NT2/D1 (cell line): ENCODE data around the gene PLXNA2.

ENCODE experiments used
- DNase-seq: peaks from one replicate; pipeline ENCODE4 v3.0.0-alpha.2; 2011; ENCODE audit warnings: low read depth, low spot score
- H3K27me3 ChIP-seq: 2 replicates; pipeline ENCODE4 v1.6.0; 2011; ENCODE audit warnings: mild to moderate bottlenecking; ENCODE audit not compliant: insufficient read length, insufficient read depth
- H3K36me3 ChIP-seq: 2 replicates; pipeline ENCODE4 v1.6.1; 2011; ENCODE audit warnings: mild to moderate bottlenecking, low read length, mixed read lengths; ENCODE audit not compliant: insufficient read depth, insufficient read length
- H3K4me1 ChIP-seq: 2 replicates; pipeline ENCODE4 v1.5.1; 2011; ENCODE audit not compliant: insufficient read depth, insufficient read length
- H3K4me3 ChIP-seq: 2 replicates; pipeline ENCODE4 v1.5.1; 2011; ENCODE audit warnings: low read depth; ENCODE audit not compliant: insufficient read length
- H3K9ac ChIP-seq: 2 replicates; pipeline ENCODE4 v1.6.0; 2011; ENCODE audit warnings: low read depth; ENCODE audit not compliant: insufficient read length
- H3K9me3 ChIP-seq: 2 replicates; pipeline ENCODE4 v1.5.1; 2011; ENCODE audit warnings: mild to moderate bottlenecking, low read length; ENCODE audit not compliant: insufficient read depth
- SUZ12 ChIP-seq: IDR thresholded peaks from 2 replicates; pipeline ENCODE4 v1.6.1; 2011; ENCODE audit not compliant: insufficient read length, insufficient read depth; ENCODE audit errors: extremely low read depth
- YY1 ChIP-seq: IDR thresholded peaks from 2 replicates; pipeline ENCODE4 v1.6.1; 2011; ENCODE audit not compliant: insufficient read length, insufficient read depth
- ZNF274 ChIP-seq: IDR thresholded peaks from 2 replicates; pipeline ENCODE4 v1.6.1; 2011; ENCODE audit warnings: mild to moderate bottlenecking, low read depth, low read length

Gene PLXNA2

DNA sequence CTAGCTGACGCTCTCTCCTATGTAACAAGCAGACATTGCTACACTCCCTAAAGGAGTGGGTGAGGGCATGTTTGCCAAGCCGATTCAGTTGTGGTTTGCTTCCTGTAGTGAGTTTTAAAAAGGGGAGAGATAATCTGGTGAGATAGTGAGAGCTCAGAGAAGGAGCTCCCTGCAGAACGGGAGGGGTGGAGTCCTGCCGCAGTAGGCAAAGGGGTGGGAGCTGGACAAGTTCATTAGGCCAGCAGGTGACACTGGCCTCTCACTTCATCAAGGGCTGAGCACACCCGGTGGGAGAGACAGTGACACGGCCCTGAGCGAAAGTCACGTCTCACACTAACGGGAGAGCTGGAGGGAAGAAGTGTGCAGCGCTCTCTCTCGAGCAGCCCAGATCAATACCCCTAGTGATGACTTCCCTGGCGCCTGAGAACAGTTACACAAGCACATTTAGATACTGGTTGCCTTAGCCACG, 189.2 kb downstream of the PLXNA2 start:
- H3K9me3 ChIP-seq, result no peaks in the 10 kb centered on the region
- H3K4me1 ChIP-seq, result peaks cover 20% of the 10 kb centered on the region
- H3K27me3 ChIP-seq, result no peaks in the 10 kb centered on the region
- DNase-seq, result no peak
- peaks cover 20% of the 10 kb centered on the region for H3K36me3 ChIP-seq
- H3K9ac ChIP-seq, result no peak overlapping the region
- no peak overlapping the region for H3K4me3 ChIP-seq
- TF ChIP-seq ZNF274 (no peak), SUZ12 (no peak), YY1 (no peak)

DNA sequence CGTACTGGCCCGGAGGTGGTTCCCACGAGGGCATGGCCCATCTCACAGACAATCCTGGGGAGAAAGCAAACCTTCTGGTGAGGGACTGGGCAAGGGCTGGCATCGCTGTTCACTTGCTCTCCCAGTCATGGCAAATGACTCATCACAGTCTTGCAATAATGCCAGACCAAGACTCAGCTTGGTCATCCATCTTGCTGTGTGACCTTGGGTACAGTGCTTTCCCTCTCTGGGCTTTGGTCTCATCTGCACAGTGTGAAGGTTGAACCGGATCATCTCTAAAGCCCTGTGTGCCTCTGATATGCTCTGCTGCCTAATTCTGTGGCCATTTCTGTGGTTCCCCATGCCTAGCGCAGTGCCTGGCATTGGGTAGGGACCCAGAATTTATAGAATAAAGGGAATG, 189.7 kb downstream of the PLXNA2 start:
- Histone ChIP-seq H3K36me3 (peaks cover 20% of the 10 kb centered on the region), H3K27me3 (no peaks in the 10 kb centered on the region), H3K4me3 (no peak overlapping the region), H3K4me1 (peaks cover 17% of the 10 kb centered on the region), H3K9ac (no peak overlapping the region), H3K9me3 (no peaks in the 10 kb centered on the region)
- no peak for DNase-seq
- TF ChIP-seq SUZ12, result no peak
- TF ChIP-seq ZNF274, result no peak
- TF ChIP-seq YY1, result no peak

DNA sequence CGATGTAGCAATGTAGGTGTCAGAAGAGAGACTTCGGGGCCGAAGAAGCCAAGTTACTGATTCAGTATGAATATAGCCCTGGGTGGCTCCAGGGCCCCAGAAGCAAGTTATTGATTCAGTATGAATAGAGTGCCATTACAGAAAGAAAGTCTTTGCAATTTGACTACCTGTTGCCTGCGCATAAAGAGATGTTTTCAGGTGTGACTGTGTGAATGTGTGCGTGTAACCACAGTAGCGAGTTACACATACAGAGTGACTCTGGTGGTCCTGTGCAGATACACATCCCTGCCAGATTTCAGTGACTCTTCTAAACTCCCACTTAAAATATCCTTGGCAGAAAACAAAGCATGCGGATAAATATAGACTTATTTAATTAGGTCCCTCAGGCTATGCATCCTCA, 190.5 kb downstream of the PLXNA2 start:
- Histone ChIP-seq H3K36me3 (peaks cover 20% of the 10 kb centered on the region), H3K4me3 (no peak overlapping the region), H3K9me3 (no peaks in the 10 kb centered on the region), H3K27me3 (no peaks in the 10 kb centered on the region), H3K4me1 (peaks cover 15% of the 10 kb centered on the region), H3K9ac (no peak overlapping the region)
- DNase-seq, result no peak
- TF ChIP-seq SUZ12 (no peak), YY1 (no peak), ZNF274 (no peak)

DNA sequence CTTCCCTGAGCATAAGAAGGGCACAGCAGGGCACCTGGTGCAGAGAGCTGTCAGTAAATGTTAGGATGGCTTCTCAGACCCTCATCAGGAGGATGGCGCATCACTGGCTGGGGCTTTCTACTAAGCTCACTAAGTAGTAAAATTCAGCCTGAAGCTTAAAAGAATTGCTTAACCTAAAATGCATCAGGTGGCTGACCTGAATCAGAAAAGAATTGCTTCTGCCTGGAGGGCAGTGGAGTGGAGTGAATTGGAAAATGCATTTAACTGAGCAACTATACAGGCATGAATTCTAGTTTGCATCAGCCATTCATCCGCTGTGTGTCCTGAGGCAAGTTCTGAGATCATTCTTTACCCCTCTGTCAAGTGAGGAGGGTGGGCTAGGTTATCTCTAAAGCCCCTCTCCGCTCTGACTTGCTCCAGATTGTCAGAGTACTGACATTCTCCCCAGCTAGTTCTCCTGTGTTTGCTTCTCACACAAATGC, 191.2 kb downstream of the PLXNA2 start:
- H3K27me3 ChIP-seq, result no peaks in the 10 kb centered on the region
- H3K4me1 ChIP-seq, result peaks cover 13% of the 10 kb centered on the region
- H3K9me3 ChIP-seq, result no peaks in the 10 kb centered on the region

DNA sequence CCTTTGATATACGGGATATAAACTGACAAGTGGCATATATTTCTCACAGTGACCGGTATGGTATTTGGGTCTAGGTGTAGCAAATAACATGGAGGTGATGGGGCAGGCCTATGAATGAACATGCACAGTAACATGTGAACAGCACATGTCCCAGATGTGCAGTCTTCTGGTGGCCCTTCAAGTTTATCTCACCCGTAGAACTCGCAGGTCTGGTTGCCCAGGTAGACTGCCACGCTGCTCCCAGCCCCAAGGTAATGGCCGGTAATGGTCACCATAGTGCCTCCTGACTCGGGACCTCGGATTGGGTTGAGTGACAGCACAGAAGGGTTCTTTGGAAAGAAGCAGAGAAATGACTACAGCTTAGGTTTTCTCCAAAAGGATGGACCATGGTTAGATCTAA, 192.0 kb downstream of the PLXNA2 start:
- H3K9me3 ChIP-seq, result no peaks in the 10 kb centered on the region
- H3K27me3 ChIP-seq, result no peaks in the 10 kb centered on the region
- no peak overlapping the region for H3K4me3 ChIP-seq
- H3K9ac ChIP-seq, result no peak overlapping the region
- peaks cover 18% of the 10 kb centered on the region for H3K36me3 ChIP-seq
- H3K4me1 ChIP-seq, result peaks cover 13% of the 10 kb centered on the region
- no peak for DNase-seq
- TF ChIP-seq YY1 (no peak), SUZ12 (no peak), ZNF274 (no peak)

More for the DNA sequence above, 191.2 kb downstream of the PLXNA2 start:
- no peak overlapping the region for H3K9ac ChIP-seq
- TF ChIP-seq SUZ12 (no peak), ZNF274 (no peak), YY1 (no peak)
- peaks cover 20% of the 10 kb centered on the region for H3K36me3 ChIP-seq
- no peak for DNase-seq
- H3K4me3 ChIP-seq, result no peak overlapping the region

DNA sequence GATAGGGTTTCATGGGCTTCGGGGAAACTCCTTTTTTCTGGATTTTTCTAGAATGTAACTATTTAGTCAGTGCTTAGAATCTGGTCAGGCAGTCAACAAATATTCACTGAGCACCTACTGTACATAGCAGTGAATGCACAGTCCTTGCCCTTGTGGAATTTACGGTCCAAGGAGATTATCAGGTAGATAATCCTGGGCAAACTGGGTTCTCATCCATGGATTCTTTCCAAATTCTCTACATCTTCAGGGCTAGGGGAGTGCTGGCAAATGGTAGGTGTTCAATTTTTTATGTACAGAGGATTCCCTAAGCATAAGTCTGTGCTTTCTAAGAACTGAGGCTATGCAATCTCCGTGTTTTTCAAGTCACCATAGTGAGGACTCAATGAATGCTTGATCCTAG, 192.5 kb downstream of the PLXNA2 start:
- Histone ChIP-seq H3K9ac (no peak overlapping the region), H3K36me3 (peaks cover 18% of the 10 kb centered on the region), H3K27me3 (no peaks in the 10 kb centered on the region), H3K4me1 (peaks cover 13% of the 10 kb centered on the region), H3K9me3 (no peaks in the 10 kb centered on the region), H3K4me3 (no peak overlapping the region)
- no peak for DNase-seq
- TF ChIP-seq SUZ12, result no peak
- TF ChIP-seq ZNF274, result no peak
- no peak for TF ChIP-seq YY1

DNA sequence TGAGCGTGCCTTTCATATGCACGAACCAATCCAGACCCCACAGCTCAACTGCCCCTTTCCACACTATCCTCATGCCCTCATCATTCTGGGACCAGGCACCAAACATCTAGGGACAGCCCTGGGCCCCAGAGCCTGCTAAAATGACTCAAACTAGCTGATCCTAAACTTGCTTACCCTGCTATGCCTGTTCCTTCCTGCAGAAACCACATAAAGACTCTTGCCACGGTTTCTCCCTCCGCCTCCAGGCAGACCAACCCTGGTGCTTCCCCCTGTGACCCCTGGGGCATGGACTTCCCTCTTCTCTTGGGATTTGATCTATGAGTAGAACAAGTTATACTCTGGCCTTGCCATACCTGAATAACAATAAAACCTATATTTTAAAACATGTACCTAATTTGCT, 195.3 kb downstream of the PLXNA2 start:
- Histone ChIP-seq H3K9ac (no peak overlapping the region), H3K4me3 (no peak overlapping the region), H3K9me3 (no peaks in the 10 kb centered on the region), H3K4me1 (peaks cover 9% of the 10 kb centered on the region), H3K27me3 (no peaks in the 10 kb centered on the region), H3K36me3 (peaks cover 26% of the 10 kb centered on the region)
- DNase-seq, result no peak
- TF ChIP-seq YY1 (no peak), SUZ12 (no peak), ZNF274 (no peak)

DNA sequence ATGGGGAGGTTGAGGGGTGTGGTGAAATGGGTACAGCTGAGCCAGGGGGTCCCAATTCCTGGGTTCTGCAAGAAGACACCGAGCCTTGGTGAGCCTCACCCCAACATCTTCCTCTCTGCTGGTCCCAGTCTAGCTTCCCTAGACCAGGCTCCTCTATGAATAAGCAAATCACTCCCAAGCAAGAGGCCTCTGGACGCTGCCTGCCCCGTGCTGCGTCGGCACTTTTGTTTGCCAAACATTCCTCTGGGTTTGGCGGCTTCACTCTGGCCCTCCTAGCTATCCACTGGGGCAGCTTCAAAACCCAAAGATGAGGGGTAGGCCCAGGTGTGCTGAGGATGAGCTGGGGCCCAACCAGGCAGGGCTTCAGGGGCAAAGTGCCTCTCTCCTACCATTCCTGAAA, 196.2 kb downstream of the PLXNA2 start:
- Histone ChIP-seq H3K36me3 (peaks cover 35% of the 10 kb centered on the region), H3K4me1 (peaks cover 9% of the 10 kb centered on the region), H3K9ac (no peak overlapping the region), H3K27me3 (no peaks in the 10 kb centered on the region), H3K9me3 (no peaks in the 10 kb centered on the region), H3K4me3 (no peak overlapping the region)
- TF ChIP-seq SUZ12, result no peak
- TF ChIP-seq ZNF274, result no peak
- no peak for TF ChIP-seq YY1
- DNase-seq, result no peak
